PC-3 (cell line): ENCODE results near the gene DGLUCY.

ENCODE experiments used
- EZH2phosphoT487 ChIP-seq: fragments of 300-600 bp; sonication (generic); IDR thresholded peaks from 2 replicates; pipeline ENCODE4 v1.6.1; 2018; ENCODE audit warnings: mild to moderate bottlenecking, antibody characterized with exemption, low read length, borderline replicate concordance
- TF ChIP-seq, protein P1 (sequence below): fragments of 300-600 bp; sonication (generic); conservative IDR thresholded peaks from 2 replicates; pipeline ENCODE4 v1.5.1; 2017; ENCODE audit warnings: antibody characterized with exemption, low read depth, mild to moderate bottlenecking, low read length

DNA sequence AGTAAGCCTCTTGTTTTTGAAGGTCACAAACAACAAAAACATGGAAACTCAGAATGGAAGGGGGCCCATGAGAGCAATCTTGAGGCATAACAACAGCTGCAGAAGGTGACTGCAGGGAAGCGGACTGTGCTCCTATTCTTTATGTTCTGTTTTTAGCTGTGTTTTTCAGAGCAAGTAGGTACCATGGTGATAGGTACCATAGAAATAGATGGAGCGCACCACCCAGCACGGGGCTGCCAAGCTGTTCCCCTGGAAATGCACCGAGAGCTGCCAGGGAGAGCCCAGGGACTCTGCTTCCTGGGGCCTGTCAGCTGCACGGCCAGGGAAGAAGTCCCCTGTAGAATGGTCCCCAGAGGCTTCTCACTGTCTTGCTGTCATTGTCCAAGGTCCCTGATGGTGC, 32.8 kb downstream of the DGLUCY start:
- TF ChIP-seq, protein P1, sequence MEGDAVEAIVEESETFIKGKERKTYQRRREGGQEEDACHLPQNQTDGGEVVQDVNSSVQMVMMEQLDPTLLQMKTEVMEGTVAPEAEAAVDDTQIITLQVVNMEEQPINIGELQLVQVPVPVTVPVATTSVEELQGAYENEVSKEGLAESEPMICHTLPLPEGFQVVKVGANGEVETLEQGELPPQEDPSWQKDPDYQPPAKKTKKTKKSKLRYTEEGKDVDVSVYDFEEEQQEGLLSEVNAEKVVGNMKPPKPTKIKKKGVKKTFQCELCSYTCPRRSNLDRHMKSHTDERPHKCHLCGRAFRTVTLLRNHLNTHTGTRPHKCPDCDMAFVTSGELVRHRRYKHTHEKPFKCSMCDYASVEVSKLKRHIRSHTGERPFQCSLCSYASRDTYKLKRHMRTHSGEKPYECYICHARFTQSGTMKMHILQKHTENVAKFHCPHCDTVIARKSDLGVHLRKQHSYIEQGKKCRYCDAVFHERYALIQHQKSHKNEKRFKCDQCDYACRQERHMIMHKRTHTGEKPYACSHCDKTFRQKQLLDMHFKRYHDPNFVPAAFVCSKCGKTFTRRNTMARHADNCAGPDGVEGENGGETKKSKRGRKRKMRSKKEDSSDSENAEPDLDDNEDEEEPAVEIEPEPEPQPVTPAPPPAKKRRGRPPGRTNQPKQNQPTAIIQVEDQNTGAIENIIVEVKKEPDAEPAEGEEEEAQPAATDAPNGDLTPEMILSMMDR: no peak
- TF ChIP-seq EZH2phosphoT487: no peak
